Skin epidermis (tissue), 12 donors: ENCODE results near the gene SPEN.
"Not testable (repeated sequence)": the region's sequence is repeated elsewhere in the genome, so short reads cannot be mapped to it uniquely, and the experiment has no call there.

Experiments used
- H3K27ac ChIP-seq, 21 experiments: fragments of 200-600 bp; sonication (generic) in 11 of 21; one replicate each; pipeline ENCODE4 v1.5.0; 2020; ENCODE audit warnings: mild to moderate bottlenecking in 3 of 21, inconsistent platforms in 2 of 21, moderate library complexity in 2 of 21
- H3K4me3 ChIP-seq, 7 experiments: fragments of 200-600 bp; sonication (generic) in 2 of 7; one replicate each; pipeline ENCODE4 v1.5.0; 2020; ENCODE audit warnings: inconsistent platforms in 2 of 7, mild to moderate bottlenecking in 2 of 7, moderate library complexity in 1 of 7

SPEN gene

GRCh38 chr1:15963968-15964648 is 116.6 kb downstream of the SPEN start:
- H3K4me3 ChIP-seq = no peak overlapping the region
- peak overlapping the region in 16 of 21 experiments; percentile 31 to 86 (median 70) for H3K27ac ChIP-seq

DNA sequence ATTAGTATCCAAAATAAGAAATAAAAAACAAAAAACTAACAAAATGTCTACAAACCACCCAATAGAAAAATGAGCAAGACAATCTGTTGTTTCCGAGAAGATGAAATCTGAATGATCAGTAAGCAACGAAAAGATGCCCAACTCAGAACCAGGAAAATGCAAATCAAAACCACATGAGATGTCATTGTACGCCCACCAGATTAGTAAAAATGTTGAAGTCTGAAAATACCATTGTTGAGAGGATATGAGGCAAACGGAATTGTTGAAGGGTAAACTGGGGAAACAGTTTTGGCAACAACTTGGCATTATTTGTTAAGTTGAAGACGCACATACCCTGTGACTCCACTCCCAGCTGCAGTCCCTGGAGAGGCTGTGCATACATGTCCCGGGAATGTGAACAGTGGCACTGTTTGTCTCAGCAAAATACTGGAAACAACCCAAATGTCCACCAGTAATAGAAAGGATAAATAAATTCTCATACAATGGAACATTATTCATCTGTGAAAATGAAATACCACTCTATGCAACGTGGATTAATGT is 117.8 kb downstream of the SPEN start:
- Histone ChIP-seq H3K27ac (peak overlapping the region in 19 of 21 experiments; percentile 2 to 86 (median 71)), H3K4me3 (no peak overlapping the region)

- H3K27ac ChIP-seq = peak overlapping the region in 19 of 21 experiments; percentile 1 to 86 (median 71)
- no peak overlapping the region for H3K4me3 ChIP-seq
Measured at GRCh38 chr1:15966081-15966955, 118.8 kb downstream of the SPEN start.

DNA sequence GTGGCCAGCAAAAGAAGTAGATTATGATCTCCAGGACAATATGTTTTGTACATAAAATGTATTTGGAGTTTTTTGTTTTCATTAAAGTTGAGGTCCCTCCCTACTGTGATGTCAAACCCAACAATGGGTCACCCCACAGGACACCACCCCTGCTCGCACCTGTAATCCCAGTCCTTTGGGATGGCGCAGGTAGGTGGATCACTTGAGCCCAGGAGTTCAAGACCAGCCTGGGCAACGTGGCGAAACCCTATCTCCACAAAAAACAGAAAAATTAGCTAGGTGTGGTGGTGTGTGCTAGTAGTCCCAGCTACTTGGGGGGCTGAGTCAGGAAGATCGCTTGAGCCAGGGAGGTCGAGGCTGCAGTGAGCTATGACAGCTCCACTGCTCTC is 119.4 kb downstream of the SPEN start:
- peak overlapping the region in 16 of 21 experiments; percentile 1 to 86 (median 72) for H3K27ac ChIP-seq

GRCh38 chr1:15968172-15968571 is 120.7 kb downstream of the SPEN start:
- Histone ChIP-seq H3K27ac (no peak overlapping the region), H3K4me3 (no peak overlapping the region)

More for the DNA sequence above, 119.4 kb downstream of the SPEN start:
- H3K4me3 ChIP-seq = no peak overlapping the region

GRCh38 chr1:15969321-15969880 is 121.9 kb downstream of the SPEN start:
- Histone ChIP-seq H3K4me3 (no peak overlapping the region), H3K27ac (no peak overlapping the region)

- Histone ChIP-seq H3K27ac (no peak overlapping the region), H3K4me3 (no peak overlapping the region)
Measured at GRCh38 chr1:15970911-15971310, 123.4 kb downstream of the SPEN start.

DNA sequence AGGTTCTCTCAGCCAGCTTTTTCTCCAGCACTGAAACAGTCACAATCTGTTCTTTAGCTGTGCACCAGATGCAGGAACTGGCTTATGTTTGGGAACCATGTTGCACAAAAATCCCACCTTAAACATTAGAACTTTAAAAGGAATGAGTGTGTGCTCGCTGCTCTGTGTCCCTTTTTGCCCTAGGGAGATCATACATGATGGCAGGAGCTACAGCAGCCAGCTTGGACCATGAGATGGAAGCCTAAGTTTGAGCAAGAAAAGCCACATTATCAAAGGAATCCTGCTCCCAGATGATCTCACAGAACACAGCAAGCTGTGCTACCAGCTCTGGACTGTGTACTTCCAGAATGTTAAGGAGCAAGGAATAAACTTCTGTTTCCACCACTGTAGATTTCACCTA is 124.9 kb downstream of the SPEN start:
- H3K27ac ChIP-seq = no peak overlapping the region
- H3K4me3 ChIP-seq = no peak overlapping the region

- Histone ChIP-seq H3K4me3 (no peak overlapping the region), H3K27ac (no peak overlapping the region)
Measured at GRCh38 chr1:15973772-15974171, 126.3 kb downstream of the SPEN start.

- peak overlapping the region in 6 of 7 experiments; percentile 78 to 98 (median 86) for H3K4me3 ChIP-seq
- peak overlapping the region in 18 of 21 experiments; percentile 71 to 94 (median 88) for H3K27ac ChIP-seq
Measured at GRCh38 chr1:15974855-15975254, 127.3 kb downstream of the SPEN start.

GRCh38 chr1:15975358-15975804 is 127.9 kb downstream of the SPEN start:
- H3K4me3 ChIP-seq = peak overlapping the region; percentile 78 to 98 (median 89)
- H3K27ac ChIP-seq = peak overlapping the region; percentile 61 to 94 (median 87)

- Histone ChIP-seq H3K4me3 (peak within 1 kb of the TSS; percentile 78 to 98 (median 89)), H3K27ac (peak within 1 kb of the TSS; percentile 61 to 94 (median 87))
Measured at GRCh38 chr1:15975805-15976680, 128.5 kb downstream of the SPEN start, which contains the start of gene ZBTB17. Gene ZBTB17, minus strand, starts transcription at chr1:15976101. Its CDS starts 27,606 bp downstream, at chr1:15948495.

DNA sequence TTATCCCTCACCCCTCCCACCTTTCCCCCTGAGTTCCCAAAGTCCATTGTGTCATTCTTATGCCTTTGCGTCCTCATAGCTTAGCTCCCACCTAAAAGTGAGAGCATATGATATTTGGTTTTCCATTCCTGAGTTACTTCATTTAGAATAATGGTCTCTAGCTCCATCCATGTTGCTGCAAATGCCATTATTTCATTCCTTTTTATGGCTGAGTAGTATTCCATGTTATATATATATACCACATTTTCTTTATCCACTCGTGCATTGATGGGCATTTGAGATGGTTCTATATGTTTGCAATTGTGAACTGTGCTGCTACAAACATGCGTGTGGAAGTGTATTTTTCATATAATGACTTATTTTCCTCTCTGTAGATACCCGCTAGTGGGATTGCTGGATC is 130.4 kb downstream of the SPEN start:
- not testable (repeated sequence) for H3K27ac ChIP-seq, H3K4me3 ChIP-seq

- no peak overlapping the region for H3K4me3 ChIP-seq
- no peak overlapping the region for H3K27ac ChIP-seq
Measured at GRCh38 chr1:15981679-15982078, 134.2 kb downstream of the SPEN start.

GRCh38 chr1:15983275-15983674 is 135.8 kb downstream of the SPEN start:
- peak overlapping the region in 4 of 21 experiments; percentile 33 to 66 (median 50) for H3K27ac ChIP-seq

DNA sequence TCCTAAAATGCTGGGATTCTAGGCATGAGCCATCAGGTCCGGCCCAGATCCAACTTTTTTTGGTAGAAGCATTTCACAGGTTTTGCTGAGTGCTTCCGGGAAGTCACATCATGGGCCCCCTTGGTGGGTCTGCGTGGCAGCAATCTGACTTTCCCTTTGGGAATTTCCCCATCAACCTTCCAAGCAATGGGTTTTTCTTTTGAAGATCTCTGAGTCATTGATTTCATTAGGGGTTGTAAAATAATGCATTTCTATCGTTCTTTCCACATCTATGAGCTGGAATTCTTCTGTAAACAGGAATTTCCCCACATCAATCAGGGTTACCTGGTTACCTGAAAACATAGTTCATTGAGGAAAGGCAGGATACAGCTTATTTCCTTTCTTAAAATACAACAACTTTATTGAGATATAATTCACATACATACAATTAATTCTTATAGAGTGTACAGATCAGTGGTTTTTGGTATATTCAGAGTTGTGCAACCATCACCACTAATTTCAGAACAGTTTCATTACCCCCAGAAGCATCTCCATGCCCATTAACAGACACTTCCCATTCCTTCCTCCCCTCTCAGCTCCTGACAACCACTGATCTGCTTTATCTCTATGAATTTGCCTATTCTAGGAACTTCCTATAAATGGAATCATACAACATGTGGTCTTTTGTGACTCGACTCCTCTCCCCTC is 138.2 kb downstream of the SPEN start:
- Histone ChIP-seq H3K4me3 (no peak overlapping the region), H3K27ac (peak overlapping the region in 1 of 21 experiments; percentile 31)

More at GRCh38 chr1:15983275-15983674, 135.8 kb downstream of the SPEN start:
- H3K4me3 ChIP-seq = no peak overlapping the region

DNA sequence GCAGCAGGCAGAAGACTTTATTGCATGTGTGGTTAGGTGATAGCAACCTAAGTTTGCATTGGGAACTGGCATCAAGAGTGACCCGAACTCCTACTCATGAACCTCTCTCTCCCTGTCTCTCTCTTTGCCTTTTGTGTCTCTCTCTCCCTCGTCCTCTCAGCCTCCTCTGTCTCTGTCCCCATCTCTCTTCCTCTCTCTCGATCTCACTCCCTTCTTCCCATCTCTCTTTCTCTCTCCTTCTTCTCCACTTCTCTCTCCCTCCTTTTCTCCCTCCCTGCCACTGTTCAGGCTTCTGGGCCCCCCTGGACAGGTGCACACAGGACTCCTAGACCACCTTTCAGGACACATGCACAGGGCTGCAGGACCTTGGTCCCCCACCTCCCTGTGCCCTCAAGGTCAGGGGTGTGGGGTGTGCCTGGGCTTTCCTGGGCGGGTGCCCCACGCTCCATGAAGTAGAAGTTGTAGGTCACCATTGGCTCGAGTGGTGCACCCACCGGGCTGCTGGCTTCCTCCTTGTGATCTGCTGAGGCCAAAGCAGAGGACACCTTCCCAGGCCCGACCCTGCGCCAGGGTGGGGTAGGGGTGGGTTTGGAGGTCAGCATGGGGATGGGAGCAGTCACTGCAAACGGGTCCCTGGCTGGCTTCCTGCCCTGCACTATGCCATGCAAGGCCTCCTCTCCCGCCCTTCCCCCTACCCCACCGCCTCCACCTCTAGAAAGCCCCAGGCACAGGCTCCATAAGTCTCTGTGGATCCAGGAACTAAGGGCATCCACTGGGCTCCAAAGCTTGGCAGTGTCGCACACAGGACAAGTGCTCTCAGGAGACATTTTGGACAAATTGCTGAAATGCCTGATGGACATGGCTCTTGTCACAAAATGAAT is 141.6 kb downstream of the SPEN start:
- no peak overlapping the region for H3K27ac ChIP-seq

More for the DNA sequence above, 141.6 kb downstream of the SPEN start:
- H3K4me3 ChIP-seq = no peak overlapping the region
